HG02610 (cell line): ENCODE data around the gene ELOB.

ENCODE experiments used
- ATAC-seq: cut with Tn5 transposase; IDR thresholded peaks from one replicate; pipeline ENCODE4 v1.9.1; 2021; ENCODE audit warnings: mild to moderate bottlenecking, moderate library complexity; ENCODE audit not compliant: unreplicated experiment

ELOB gene

GRCh38 chr16:2769675-2770056 is 7.4 kb downstream of the ELOB start:
- ATAC-seq = no peak

- ATAC-seq = no peak
Observed at GRCh38 chr16:2769100-2769529, 8.0 kb downstream of the ELOB start.

GRCh38 chr16:2768403-2769089 is 8.5 kb downstream of the ELOB start:
- ATAC-seq = no peak

- no peak for ATAC-seq
Observed at GRCh38 chr16:2767891-2768290, 9.2 kb downstream of the ELOB start.

GRCh38 chr16:2767140-2767731 is 9.8 kb downstream of the ELOB start:
- no peak for ATAC-seq

GRCh38 chr16:2766430-2767139 is 10.5 kb downstream of the ELOB start:
- no peak for ATAC-seq

- ATAC-seq = no peak
Observed at GRCh38 chr16:2765462-2766404, 11.3 kb downstream of the ELOB start.

GRCh38 chr16:2764718-2765117 is 12.4 kb downstream of the ELOB start:
- ATAC-seq = no peak

- ATAC-seq = no peak
Observed at GRCh38 chr16:2763173-2763572, 13.9 kb downstream of the ELOB start.

GRCh38 chr16:2762711-2763110 is 14.4 kb downstream of the ELOB start:
- no peak for ATAC-seq

- no peak for ATAC-seq
Observed at GRCh38 chr16:2761886-2762583, 15.0 kb downstream of the ELOB start.

GRCh38 chr16:2761472-2761871 is 15.6 kb downstream of the ELOB start:
- no peak for ATAC-seq

- ATAC-seq = no peak
Observed at GRCh38 chr16:2757344-2757743, 19.7 kb downstream of the ELOB start.

- ATAC-seq = no peak
Observed at GRCh38 chr16:2756288-2757015, 20.6 kb downstream of the ELOB start.

GRCh38 chr16:2755158-2755557 is 21.9 kb downstream of the ELOB start:
- no peak for ATAC-seq

- ATAC-seq = no peak
Observed at GRCh38 chr16:2753733-2754020, 23.4 kb downstream of the ELOB start.

GRCh38 chr16:2752850-2753732 is 24.0 kb downstream of the ELOB start:
- peak; percentile 38 for ATAC-seq

- peak; percentile 78 for ATAC-seq
Observed at GRCh38 chr16:2752035-2752849, 24.8 kb downstream of the ELOB start, which contains the start of gene SRRM2. Gene SRRM2 (plus strand): TSS chr16:2752638. CDS start chr16:2756365, 3,727 bp downstream.
